ENCODE results near the gene SAPCD2. TPM values are rescaled to one million over a fixed set of nuclear protein-coding genes. Genes with fewer than 3 reads are reported as not detected.
A peak's percentile ranks its signal among the peaks of the same experiment; 100 is the strongest.

The SAPCD2 gene
- total and polyA plus RNA-seq, 9 of the 15 experiments (the other 6 are each of a cell fraction or from before 2014, with no cell fraction given): 3.4 to 91.8 (median 18.8) TPM

GRCh38 chr9:137114613-137115393 lies 44.4 kb upstream of the SAPCD2 start, which contains the start of gene DPP7 (continued):
- TF ChIP-seq RERE (CRISPR knock-in tag; IDR thresholded peaks at IDR 0.05; ENCODE audit: borderline replicate concordance): no peak
- no peak for TF ChIP-seq RBM15 (IDR thresholded peaks at IDR 0.05; ENCODE audit: insufficient read depth, low read length)
- no peak; the same call in 1 of the 2 replicates for TF ChIP-seq RAD51 (IDR thresholded peaks at IDR 0.05; ENCODE audit: borderline replicate concordance, low read depth)
- no peak for TF ChIP-seq XRCC5 (IDR thresholded peaks at IDR 0.05; ENCODE audit: low read depth, low read length)
- TF ChIP-seq NEUROD1 (IDR thresholded peaks at IDR 0.05; ENCODE audit: borderline replicate concordance, low read depth, low read length, partially characterized antibody): no peak
- no peak for TF ChIP-seq GTF3C2 (IDR thresholded peaks at IDR 0.05; ENCODE audit: borderline replicate concordance, extremely low read depth, insufficient read length)
- TF ChIP-seq KLF6 (CRISPR knock-in tag; IDR thresholded peaks at IDR 0.05; ENCODE audit: borderline replicate concordance): no peak
- no peak for TF ChIP-seq SRSF3 (IDR thresholded peaks at IDR 0.05; ENCODE audit: insufficient read depth, low read length)
- no peak for TF ChIP-seq ZFP36 (IDR thresholded peaks at IDR 0.05; ENCODE audit: low read depth, low read length, partially characterized antibody)
- no peak for TF ChIP-seq ZNF384 (IDR thresholded peaks at IDR 0.05; ENCODE audit: low read depth, low read length)
- TF ChIP-seq RBM34 (IDR thresholded peaks at IDR 0.05; ENCODE audit: borderline replicate concordance, insufficient read depth, low read length): no peak
- TF ChIP-seq NFYB (IDR thresholded peaks at IDR 0.05; ENCODE audit: extremely low read depth, insufficient read length): no peak
- no peak for TF ChIP-seq TEAD2 (tag; IDR thresholded peaks at IDR 0.05)
- peak; percentile 83 for TF ChIP-seq THAP12 (CRISPR knock-in tag; IDR thresholded peaks at IDR 0.05)

Data from K562 (cell line).